ENCODE data around the gene RARA. TPM values are rescaled to one million over a fixed set of nuclear protein-coding genes. Genes with fewer than 3 reads are reported as not detected.

The RARA gene
- total RNA-seq, 1 experiment from 2014 or later: 35.1 TPM

DNA sequence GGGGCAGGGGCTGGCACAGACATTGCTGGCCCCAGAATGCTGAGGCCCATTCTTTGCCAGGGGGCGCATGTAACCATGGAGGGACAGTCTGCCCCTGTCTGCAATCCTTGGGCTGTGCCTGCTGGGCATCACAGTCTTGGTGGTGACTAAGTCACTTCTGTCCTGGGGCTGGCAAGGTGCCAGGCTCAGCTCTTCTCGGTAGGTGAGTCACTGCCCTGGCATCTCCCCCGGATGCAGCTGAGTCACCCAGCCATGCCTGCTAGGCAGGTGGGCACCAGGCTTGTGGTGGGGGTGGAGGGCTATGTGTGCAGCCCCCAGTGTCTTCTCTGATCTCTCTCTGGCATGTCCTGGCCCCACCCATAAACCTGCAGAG, 5.6 kb downstream of the RARA start (continued):
- TF ChIP-seq, protein P1, sequence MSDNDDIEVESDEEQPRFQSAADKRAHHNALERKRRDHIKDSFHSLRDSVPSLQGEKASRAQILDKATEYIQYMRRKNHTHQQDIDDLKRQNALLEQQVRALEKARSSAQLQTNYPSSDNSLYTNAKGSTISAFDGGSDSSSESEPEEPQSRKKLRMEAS (IDR thresholded peaks at IDR 0.05): peak; percentile 88
- no peak for TF ChIP-seq EZH2 (IDR thresholded peaks at IDR 0.05)

DNA sequence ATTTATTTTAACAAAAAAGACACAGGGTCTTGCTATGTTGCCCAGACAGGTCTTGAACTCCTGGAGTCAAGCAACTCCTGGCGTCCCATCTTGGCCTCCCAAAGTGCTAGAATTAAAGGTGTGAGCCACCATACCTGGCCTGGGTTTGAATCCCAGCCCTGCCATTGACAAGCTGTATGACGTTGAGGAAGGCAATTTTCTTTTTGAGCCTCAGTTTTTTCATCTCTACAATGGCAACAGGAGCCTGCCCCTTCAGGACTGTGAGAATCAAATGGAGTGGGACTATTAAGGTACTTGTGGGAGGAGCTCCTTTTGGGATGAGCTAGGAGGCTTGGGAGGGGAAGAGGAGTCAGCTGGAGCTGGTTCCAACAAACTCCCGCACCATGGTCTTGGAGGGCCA, 6.2 kb downstream of the RARA start:
- TF ChIP-seq, protein P1 (IDR thresholded peaks at IDR 0.05): no peak
- no peak for TF ChIP-seq SIN3A (IDR thresholded peaks at IDR 0.05; ENCODE audit: low read depth)
- no peak for TF ChIP-seq ELF1 (IDR thresholded peaks at IDR 0.05; ENCODE audit: borderline replicate concordance, low read depth)
- no peak for TF ChIP-seq RAD21 (IDR thresholded peaks at IDR 0.05; ENCODE audit: low read depth)
- TF ChIP-seq TCF7L2 (IDR thresholded peaks at IDR 0.05; ENCODE audit: borderline replicate concordance, extremely low read depth, insufficient read depth, insufficient read length): no peak
- no peak for TF ChIP-seq CEBPB (IDR thresholded peaks at IDR 0.05; ENCODE audit: low read depth)
- TF ChIP-seq, protein P2, sequence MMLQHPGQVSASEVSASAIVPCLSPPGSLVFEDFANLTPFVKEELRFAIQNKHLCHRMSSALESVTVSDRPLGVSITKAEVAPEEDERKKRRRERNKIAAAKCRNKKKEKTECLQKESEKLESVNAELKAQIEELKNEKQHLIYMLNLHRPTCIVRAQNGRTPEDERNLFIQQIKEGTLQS (IDR thresholded peaks at IDR 0.05): no peak
- TF ChIP-seq YY1 (IDR thresholded peaks at IDR 0.05; ENCODE audit: extremely low read depth, insufficient replicate concordance, low read depth, low read length): no peak
- TF ChIP-seq POLR2AphosphoS5 (IDR thresholded peaks at IDR 0.05; ENCODE audit: low read depth, low read length): no peak
- no peak for TF ChIP-seq EZH2 (IDR thresholded peaks at IDR 0.05)
- TF ChIP-seq, protein P3, sequence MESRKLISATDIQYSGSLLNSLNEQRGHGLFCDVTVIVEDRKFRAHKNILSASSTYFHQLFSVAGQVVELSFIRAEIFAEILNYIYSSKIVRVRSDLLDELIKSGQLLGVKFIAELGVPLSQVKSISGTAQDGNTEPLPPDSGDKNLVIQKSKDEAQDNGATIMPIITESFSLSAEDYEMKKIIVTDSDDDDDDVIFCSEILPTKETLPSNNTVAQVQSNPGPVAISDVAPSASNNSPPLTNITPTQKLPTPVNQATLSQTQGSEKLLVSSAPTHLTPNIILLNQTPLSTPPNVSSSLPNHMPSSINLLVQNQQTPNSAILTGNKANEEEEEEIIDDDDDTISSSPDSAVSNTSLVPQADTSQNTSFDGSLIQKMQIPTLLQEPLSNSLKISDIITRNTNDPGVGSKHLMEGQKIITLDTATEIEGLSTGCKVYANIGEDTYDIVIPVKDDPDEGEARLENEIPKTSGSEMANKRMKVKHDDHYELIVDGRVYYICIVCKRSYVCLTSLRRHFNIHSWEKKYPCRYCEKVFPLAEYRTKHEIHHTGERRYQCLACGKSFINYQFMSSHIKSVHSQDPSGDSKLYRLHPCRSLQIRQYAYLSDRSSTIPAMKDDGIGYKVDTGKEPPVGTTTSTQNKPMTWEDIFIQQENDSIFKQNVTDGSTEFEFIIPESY (IDR thresholded peaks at IDR 0.05; ENCODE audit: extremely low read depth, insufficient replicate concordance, low read length): no peak
- no peak for TF ChIP-seq EZH2phosphoT487 (IDR thresholded peaks at IDR 0.05; ENCODE audit: borderline replicate concordance)
- Histone ChIP-seq H3K4me1 (ENCODE audit: control insufficient read depth in 1 of 2, insufficient read depth in 2 of 2, low read length in 2 of 2) (peaks cover 70 to 90% of the 10 kb centered on the region in 2 experiments), H3K27me3 (ENCODE audit: insufficient read depth, low read length) (no peaks in the 10 kb centered on the region), H2AFZ (ENCODE audit: low read depth, low read length, poor library complexity, severe bottlenecking) (no peak overlapping the region), H3K9ac (ENCODE audit: low read length) (peak overlapping the region; percentile 99; the same call in 1 of the 2 replicates), H3K4me2 (ENCODE audit: low read length) (peak overlapping the region; percentile 95), H3K27ac (ENCODE audit: low read depth, low read length) (peak overlapping the region; percentile 91), H4K20me1 (ENCODE audit: insufficient read depth) (no peaks in the 10 kb centered on the region), H3K4me3 (replicated peaks in 1 of 2; ENCODE audit: low read depth in 1 of 2, low read length in 2 of 2) (no peak overlapping the region), H3K79me2 (ENCODE audit: insufficient read depth, low read length) (peaks cover 21% of the 10 kb centered on the region), H3K9me2 (ENCODE audit: insufficient read depth) (no peaks in the 10 kb centered on the region), H3K36me3 (ENCODE audit: control insufficient read depth in 1 of 2, insufficient read depth in 2 of 2, low read length in 2 of 2) (no peaks in the 10 kb centered on the region), H3K9me3 (ENCODE audit: control insufficient read depth in 1 of 2, insufficient read depth in 1 of 2, low read depth in 1 of 2, low read length in 2 of 2) (no peaks in the 10 kb centered on the region)
- POLR2A ChIA-PET: no interaction called here
- ATAC-seq: no peak
- no peak for DNase-seq (ENCODE audit: low read depth, low spot score)
- intact Hi-C loops (cut with micrococcal nuclease): no loop called here
- no TSS peak for BruUV-seq (replicated peaks)
- RAD21 ChIA-PET (ENCODE audit: low non-redundant PET in 1 of 2, low total read pairs in 2 of 2, uncharacterized antibody in 2 of 2, unreplicated experiment in 2 of 2): no interaction called here
- CTCF ChIA-PET: interaction anchor here (2.5 kb wide), 1 partner anchor 13 kb away, joined by 6 read pairs; no protein-coding TSS in a partner anchor

Data from HCT116 (cell line).